ENCODE results near the gene C17orf67.

DNA sequence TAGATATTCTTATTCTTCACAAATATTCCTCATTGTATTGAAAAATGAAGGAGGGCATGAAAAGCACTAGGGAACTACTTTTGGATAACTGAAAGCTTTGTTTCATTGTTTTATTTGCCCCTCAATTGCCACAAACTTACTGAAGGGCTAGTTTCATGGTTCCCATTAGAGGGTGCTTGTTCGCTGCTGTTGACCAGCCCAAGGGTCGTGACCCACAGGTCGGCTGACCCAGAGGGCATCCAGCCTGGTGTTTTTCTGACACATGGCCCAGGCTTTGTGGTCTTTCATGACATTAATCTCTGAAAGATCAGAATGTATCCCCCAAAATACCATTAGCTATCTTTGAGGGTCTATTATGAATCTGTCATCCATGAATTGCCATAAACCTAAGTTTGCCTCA is 30.3 kb upstream of the C17orf67 start:
- TF ChIP-seq, protein P1, sequence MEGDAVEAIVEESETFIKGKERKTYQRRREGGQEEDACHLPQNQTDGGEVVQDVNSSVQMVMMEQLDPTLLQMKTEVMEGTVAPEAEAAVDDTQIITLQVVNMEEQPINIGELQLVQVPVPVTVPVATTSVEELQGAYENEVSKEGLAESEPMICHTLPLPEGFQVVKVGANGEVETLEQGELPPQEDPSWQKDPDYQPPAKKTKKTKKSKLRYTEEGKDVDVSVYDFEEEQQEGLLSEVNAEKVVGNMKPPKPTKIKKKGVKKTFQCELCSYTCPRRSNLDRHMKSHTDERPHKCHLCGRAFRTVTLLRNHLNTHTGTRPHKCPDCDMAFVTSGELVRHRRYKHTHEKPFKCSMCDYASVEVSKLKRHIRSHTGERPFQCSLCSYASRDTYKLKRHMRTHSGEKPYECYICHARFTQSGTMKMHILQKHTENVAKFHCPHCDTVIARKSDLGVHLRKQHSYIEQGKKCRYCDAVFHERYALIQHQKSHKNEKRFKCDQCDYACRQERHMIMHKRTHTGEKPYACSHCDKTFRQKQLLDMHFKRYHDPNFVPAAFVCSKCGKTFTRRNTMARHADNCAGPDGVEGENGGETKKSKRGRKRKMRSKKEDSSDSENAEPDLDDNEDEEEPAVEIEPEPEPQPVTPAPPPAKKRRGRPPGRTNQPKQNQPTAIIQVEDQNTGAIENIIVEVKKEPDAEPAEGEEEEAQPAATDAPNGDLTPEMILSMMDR (IDR thresholded peaks at IDR 0.05) = no peak
- TF ChIP-seq POLR2A (IDR thresholded peaks at IDR 0.05) = no peak

Measured in uterus (tissue), 2 donors.